ENCODE measurements around the gene IL1RAPL2.

IL1RAPL2 gene

DNA sequence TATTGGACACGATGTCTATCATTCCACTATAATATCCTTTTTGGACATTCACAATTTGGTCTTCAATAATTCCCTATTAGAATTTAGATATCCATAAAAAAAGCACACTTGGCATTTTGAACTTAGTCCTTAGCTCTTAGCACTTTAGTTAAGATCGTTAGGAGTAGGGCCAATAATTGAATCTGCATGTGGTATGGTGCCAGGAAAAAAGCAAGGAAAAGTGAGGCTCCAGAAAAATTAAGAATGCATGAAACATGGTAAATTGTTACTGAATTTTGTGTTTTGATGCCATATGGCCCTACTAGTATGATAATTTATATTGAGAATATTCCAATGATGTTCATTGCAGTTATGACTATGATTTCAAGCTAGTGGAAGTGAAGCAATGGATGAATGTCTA is 708.1 kb downstream of the IL1RAPL2 start:
- no peak for DNase-seq (ENCODE audit: low spot score)

DNA sequence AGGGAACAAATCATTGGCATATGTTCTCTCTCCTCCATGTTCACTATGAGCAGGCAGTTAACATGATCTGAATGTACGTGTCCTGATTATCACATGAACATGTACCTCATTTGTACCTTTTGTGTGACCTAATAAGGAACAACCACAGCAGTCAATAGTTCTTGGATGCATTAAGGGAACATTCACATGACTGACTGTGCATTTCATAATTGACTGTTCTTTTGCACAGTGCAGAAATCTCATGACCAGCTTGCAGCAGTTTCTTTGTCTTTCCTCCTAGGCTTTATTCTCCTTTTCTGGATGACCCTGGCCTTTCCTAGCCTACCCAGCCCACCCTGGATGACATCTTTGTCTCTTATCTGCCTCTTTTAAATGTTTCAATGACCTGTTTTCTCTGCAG is 711.1 kb downstream of the IL1RAPL2 start:
- DNase-seq (ENCODE audit: low spot score), result no peak

DNA sequence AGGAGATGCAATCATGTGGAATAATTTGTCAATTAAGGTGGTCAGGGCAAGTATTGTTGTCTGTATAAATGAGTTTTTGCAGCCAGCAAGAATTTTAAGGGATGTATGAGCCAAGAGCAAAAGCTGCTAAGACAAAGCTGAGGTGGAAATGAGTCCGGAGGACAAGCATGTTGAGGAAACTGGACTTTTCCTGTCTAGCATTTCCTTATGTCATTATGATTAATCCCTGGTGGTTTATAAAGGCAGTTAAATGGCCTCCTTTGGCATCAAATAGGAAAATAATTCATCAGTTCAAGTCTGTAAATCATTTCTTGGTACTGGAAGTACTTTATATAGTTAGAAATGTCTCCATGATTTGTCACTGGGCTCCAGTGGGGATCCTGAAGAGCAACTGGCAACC is 716.1 kb downstream of the IL1RAPL2 start:
- DNase-seq (ENCODE audit: low spot score), result no peak

DNA sequence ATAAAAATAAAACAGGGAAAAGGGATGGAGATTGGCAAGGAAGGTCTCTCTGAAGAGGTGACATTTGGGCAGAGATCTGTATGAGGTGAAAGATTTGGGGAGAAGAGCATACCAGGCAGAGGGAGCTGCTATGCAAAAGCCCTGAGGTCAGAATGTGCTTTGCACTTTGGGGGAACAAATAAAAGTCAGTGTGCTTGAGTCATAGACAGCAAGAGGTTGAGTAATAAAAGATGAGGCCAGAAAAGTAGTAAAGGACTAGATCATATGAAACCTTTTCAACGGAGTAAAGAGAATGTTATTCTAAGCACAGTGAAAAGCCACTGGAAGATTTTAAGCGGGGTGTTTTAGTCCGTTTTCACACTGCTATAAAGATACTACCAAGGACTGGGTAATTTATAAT is 731.0 kb downstream of the IL1RAPL2 start:
- no peak for DNase-seq (ENCODE audit: low spot score)

DNA sequence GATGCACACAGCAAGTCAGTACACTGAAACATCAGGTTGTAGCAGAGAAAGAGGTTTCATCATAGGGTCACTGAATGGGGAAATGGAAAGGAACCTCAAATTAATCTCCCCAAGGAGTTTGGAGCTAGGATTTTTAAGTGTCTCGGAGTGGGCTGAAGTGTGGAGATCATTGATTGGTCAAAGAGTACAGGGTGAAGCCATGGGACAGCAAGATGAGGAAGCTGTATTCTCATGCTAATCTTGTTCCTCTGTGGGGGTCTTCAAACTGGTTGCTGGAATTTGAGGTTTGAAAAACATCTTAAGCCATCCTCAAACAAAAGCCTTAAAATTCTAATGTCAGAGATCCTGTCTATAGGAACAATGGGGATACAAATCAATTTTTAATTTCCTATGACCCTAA is 733.3 kb downstream of the IL1RAPL2 start:
- DNase-seq (ENCODE audit: low spot score), result no peak

DNA sequence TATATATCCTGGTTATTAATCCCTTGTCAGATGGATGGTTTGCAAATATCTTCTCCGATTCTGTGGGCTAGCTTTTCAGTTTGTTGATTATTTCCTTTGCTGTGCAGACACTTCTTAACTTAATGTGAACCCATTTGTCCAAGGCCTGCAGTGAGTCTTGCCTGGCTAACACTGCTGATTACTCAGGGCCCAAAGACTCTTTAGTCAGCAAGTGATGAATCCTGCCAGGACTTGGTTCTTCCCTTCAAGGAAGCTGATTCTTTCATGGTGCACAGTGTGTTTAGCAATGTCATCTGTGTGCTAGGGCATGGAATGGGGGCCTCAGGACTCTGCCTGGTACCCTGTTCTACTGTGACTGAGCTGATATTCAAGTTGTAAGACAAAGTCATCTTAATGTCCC is 736.2 kb downstream of the IL1RAPL2 start:
- DNase-seq (ENCODE audit: low spot score), result no peak

DNA sequence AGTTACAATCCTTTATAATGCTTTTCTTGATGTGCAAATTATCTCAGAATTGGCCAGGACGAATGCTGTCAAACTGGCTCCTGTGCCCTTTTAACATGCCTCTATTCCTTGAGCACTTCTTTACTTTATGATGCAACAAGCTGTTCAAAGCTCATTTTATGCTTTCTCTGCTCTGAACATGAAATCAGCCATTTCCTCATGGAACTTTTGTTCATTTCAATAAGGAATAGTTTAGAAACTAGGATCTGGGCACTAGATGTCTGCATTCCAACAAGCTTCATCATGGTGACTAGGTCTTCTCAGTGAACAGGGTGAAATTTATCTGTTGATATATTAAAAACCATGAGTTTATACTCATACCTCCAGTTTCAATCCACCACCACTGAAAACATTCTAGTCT is 741.8 kb downstream of the IL1RAPL2 start:
- no peak for DNase-seq (ENCODE audit: low spot score)

DNA sequence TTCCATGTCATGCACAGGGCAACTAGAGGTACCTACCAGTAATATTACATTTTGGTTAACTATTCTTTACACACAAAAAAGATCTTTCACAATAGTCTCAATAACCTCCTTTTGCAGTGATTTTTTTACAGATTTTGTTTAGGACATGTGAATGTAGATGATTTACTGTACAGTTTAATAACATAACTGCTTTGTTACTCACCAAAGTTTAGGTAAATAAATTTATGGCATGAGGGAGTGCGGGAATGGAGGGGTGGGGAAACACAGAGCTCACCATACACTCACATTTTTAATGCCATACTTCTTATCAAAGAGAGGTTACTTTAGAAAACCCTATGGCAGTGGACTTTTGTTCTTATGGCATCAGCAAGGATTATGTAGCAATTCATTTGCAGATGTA is 747.6 kb downstream of the IL1RAPL2 start:
- DNase-seq (ENCODE audit: low spot score), result no peak

DNA sequence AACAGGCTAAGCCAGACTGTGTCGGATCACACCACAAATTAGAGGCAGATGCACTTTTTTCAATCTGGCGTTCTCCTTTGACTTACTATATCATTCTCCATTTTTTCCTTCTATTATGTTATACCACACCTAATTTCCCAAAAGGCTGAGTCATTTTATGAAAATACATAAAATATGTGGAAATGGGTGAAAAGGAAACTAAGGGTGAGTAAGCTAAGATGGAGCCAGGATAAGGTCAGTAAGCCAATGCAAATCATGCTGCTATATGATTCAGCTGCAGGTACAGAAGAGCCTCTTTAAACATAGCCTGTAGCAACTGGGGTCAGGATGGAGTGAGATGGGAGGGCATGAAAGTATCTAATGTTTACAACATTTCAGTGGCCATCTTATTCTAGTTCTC is 748.5 kb downstream of the IL1RAPL2 start:
- DNase-seq (ENCODE audit: low spot score), result no peak

DNA sequence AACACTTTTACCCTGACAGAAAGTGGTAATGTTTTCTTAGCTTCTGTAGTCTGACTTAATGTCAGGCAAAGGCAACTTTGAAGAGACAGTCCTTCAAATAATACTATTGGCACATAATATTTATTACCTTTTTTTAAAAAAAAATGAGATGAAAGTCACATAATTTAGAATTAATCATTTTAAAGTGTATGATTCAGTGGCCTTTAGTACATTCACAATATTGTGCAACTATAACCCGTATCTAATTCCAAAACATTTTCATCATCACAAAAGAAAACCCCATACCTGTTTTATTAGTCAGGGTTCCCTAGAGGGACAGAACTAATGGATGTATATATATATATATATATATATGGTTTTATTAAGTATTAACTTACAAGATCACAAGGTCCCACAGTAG is 749.2 kb downstream of the IL1RAPL2 start:
- no peak for DNase-seq (ENCODE audit: low spot score)

DNA sequence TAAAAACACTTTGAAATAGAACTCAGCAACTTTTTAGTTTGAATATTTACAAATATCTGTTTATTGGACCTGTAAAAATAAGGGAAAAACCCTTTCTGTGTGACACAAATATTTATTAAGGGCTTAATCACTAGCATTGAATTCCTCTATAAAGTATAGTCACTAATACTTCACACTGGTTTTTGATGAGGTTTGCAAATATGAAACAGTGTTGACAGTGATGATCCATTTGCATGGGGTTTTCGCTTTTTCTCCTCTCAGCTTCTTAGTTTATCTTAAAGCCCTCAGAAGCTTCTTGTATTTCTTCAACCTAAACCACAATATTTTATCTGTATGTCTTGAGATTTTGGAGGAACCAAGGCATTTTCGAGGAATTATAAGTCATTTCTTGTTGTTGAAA is 751.1 kb downstream of the IL1RAPL2 start:
- DNase-seq (ENCODE audit: low spot score), result no peak

DNA sequence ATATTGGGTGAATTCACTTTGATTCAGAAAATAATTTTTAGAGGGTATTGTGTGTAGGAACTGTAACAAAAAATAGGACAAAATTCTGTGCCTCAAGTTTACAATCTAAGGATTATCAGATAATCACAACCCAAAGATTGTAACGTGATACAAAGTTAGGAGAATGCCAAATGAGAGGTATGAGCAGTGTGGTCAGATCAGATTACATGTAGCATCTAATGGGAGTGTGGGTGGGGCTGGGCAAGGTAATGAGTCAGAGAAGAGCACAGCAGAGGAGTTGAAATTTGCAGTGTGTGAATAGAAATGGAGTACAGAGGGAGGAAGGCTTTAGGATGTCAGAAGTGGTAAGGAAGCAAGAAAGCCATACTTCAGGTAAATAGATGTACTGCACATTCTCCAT is 757.9 kb downstream of the IL1RAPL2 start:
- DNase-seq (ENCODE audit: low spot score), result no peak

DNA sequence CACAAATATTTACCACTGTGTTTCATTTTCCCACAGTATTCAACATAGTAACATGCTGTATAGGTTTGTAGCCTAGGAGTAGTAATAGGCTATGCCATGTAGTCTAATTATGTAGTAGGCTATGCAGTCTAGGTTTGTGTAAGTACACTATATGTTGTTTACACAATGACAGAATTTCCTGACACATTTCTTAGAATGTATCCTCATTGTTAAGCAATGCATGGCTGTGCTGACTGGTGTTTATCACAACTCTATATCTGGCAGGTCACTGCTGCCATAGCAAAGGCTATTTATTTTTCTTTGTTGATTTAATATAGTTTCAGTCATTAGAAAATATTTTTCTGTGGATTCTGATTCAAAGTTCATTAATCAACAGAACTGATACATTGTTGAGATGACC is 762.8 kb downstream of the IL1RAPL2 start:
- DNase-seq (ENCODE audit: low spot score), result no peak

DNA sequence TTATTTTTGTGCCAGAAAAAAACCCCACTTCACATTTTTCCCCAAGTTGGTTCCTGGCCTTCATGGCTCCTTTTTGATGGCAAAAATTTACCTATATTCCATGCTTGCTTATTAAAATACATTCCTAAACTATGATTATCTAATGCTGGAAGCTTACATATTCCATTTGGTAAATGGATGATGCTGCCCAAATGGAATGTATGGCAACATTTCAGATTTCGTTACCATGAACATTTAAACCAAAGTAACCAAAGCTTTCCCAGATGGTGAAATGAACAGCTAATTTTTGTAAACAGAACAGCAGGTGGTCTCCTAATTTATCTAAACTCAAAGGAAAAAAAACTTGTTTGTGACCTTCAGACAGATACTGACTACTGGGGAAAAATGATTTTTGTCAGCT is 765.2 kb downstream of the IL1RAPL2 start:
- DNase-seq (ENCODE audit: low spot score), result no peak

DNA sequence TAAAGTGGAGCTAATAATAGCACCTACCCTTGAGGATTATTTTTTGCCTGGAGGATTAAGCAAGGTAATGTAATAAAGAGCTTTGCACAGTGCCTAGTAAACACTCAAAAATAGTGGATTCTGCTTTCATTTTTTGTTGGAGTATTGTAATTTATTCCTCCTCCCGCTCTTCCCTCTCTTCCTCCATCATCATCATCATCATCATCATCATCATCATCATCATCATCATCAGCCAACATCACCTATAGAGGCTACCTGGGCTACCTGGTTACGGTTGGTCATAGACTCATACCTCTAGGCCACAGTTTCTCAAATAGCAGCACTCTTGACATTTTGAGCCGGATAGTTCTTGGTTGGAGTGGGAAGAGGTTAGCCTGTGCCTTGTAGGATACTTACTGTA is 781.4 kb downstream of the IL1RAPL2 start:
- no peak for DNase-seq (ENCODE audit: low spot score)

DNA sequence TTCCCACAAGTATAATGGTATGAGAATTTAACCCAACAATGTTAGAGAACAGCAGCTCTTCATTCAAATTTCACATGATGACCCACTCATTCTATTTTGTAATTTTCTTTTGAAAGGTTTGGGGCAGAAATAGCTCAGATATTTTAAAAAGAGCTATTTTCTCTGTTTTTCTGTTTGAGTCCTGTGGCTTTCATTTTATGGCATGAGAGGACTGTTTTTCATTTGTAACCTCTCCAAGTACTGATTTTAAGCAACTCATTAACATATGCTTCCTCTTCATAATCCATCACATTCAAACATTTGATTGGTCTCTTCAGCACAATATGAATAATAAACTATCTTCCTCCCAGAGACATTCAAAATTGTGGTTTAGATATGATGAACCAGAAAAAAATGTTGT is 783.5 kb downstream of the IL1RAPL2 start:
- no peak for DNase-seq (ENCODE audit: low spot score)

DNA sequence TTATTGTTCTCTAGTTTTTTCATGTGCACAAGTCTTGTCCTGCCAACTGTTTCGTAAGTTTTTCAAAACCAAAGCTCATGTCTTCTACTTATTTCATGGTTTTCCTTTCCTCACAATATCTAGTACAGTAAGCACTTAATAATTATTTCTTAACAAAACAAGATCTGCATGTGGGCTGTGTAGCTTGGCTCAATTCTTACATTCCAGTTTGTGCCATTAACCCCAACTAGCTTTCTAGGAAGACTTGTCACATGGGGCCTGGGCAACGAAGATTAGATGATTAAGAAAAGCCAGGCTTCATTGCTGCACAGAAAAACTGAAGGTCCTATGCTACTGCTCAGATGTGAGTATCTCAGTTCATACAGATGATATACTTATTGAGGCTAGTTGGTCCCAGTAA is 809.8 kb downstream of the IL1RAPL2 start:
- DNase-seq (ENCODE audit: low spot score), result no peak

DNA sequence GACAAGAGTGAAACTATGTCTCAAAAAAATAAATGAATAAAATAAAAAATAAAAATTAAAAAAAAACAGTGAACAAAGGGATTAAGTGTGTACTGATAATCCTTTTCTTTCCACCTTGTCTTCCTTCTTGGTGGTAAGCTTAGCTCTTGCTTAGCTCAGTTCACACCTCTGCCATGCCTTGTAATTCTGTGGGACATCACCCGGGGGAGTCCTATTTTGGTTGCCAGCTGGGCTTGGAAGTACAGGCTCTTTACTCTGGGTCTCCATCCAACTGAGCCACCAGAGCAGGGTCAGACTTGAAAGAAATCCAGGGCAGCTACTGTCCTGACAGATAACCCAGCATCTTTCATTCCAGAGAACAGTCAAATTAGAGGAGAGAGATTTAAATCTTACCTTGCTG is 858.7 kb downstream of the IL1RAPL2 start:
- no peak for DNase-seq (ENCODE audit: low spot score)

DNA sequence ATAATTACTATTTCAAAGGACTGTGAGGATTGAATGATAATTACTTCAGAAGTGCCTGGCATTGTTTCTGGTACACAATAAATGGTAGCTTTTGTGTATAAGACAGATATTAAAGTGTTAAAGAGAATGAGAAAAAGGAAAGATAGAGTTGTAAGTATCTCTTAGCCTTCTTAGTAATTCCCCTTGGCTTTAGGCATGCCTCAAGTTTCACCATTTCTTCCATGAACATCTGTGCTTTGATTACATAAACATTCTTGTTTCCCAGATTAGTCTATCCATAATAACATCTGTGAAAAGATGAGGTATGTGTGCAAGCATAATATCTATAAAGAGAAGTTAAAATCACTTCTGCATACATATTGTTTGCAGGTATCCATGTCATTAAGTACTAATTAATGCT is 885.4 kb downstream of the IL1RAPL2 start:
- DNase-seq (ENCODE audit: low spot score), result no peak

DNA sequence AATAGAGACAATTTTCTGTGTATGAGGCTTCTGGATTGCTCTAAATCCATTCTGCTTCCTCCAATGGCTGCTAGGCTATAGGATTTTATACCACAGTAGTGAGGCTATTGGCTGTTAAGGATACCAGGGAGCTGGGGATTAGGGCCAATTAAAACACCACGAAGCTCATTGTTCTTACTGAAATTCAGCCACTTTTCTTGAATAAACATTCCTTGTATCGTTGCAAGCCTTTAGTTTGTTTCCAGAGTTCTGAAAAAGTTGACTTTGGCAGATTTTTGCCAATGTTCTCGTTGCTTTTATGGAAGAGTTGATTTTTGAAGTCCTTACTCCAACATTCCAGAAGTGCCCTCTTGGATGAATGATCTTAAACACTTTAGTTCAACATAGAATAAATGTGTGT is 892.8 kb downstream of the IL1RAPL2 start:
- no peak for DNase-seq (ENCODE audit: low spot score)

DNA sequence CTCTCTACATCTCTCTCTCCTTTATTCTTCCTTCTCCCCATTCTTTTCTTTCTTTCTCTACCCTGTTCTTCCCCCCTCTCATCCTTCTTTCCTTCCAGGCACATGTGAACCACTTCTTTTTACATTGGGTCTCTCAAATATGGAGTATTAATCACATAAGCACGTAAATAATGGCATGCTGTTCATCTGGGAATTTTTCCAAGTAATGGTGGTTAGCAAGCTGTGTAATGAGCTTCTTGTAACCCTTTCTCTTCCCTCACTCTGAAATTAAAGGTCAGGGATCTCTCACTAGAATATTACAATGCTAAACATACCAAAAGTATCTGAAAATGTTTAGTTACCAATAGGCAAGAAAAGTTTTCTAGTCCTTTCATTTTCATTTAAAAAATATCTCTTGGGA is 894.4 kb downstream of the IL1RAPL2 start:
- no peak for DNase-seq (ENCODE audit: low spot score)

DNA sequence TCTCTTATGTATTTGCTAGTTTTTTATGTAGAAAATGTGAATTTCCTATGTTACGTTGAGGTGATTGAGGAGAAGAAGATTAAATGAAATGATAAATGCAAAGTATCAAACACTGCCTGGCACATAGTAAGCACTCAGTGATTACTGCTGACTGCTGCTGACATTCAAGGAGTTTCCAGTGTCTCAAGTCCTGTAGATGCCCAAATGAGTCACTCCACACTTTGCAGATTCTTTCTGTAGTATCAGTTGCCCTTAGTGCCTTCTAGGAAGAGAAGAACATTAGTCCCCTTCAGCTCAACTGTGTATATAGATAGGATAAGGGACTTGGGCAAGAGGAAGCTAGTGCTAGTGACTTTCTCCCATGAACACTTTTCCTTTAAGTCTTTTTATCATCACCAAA is 895.0 kb downstream of the IL1RAPL2 start:
- no peak for DNase-seq (ENCODE audit: low spot score)

DNA sequence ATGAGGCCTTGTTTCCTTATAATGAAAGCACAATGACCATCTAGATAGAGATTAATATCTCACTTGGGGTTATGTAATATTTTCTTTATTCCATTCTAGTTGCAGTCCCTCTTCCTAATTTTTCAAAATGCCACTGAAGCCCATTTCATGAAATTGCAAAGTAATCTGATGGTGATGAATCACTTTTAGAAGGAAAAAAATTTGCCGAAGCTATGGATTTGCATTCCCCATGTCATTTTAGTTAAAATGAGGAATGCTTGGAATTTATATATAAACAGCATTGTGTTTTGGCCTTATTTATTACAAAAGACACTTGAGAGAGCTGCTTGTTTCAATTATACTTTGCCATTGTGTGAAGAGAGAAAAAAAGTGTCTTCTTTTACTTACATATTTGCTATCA is 896.2 kb downstream of the IL1RAPL2 start:
- no peak for DNase-seq (ENCODE audit: low spot score)

DNA sequence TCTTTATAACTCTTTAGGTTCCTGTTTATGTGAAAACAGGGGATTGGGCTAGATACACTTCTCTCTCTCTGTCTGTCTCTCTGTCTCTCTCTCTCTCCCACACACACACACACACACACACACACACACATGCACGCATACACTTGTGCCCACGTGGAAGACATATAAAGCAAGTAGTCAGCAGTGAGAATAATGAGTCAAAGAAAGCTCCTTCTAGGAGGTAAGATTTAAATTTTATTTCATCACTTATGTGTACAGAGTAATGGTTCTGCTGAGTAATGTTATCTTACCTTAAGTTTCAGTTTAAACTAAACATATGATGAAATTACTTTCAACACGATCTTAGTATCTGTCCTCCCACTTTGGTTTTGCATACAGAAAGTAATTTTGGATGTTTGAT is 897.5 kb downstream of the IL1RAPL2 start:
- DNase-seq (ENCODE audit: low spot score), result no peak

DNA sequence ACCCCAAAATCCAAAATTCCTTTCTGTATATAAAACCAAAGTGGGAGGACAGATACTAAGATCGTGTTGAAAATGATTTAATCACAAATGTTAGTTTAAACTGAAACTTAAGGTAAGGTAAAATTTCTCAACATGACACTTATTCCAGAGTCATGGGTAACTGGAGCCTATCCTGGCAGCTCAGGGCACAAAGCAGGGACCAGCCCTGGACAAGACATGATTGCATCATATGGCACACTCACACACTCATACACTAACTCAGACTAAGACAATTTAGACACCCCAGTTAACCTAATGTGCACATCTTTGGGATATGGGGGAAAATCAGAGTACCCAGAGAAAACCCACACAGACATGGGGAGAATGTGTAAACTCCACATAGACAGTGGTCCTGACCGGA is 898.6 kb downstream of the IL1RAPL2 start:
- no peak for DNase-seq (ENCODE audit: low spot score)
